Tibial artery (tissue), 4 donors: ENCODE measurements around the gene KRT38.

ENCODE experiments used
- DNase-seq, 2 donors: peaks; one replicate each; pipeline ENCODE4 v3.0.0-alpha.2; 2019
- H3K27ac ChIP-seq, 2 donors: fragments of 200-600 bp; sonication (generic) in 1 of 2; 1 replicate in 1 of 2; 2 replicates in 1 of 2; pipeline ENCODE4 v1.5.1; 2018 to 2019; ENCODE audit warnings: mild to moderate bottlenecking in 1 of 2
- H3K27me3 ChIP-seq, 2 donors: fragments of 200-600 bp; sonication (generic) in 1 of 2; one replicate each; pipeline versions ENCODE4 v1.5.1 to v1.6.0; 2016 to 2019
- H3K36me3 ChIP-seq, 3 donors: fragments of 200-600 bp; sonication (generic) in 2 of 3; one replicate each; pipeline ENCODE4 v1.5.1; 2016 to 2019; ENCODE audit warnings: mild to moderate bottlenecking in 2 of 3
- H3K4me1 ChIP-seq, 4 donors: fragments of 200-600 bp; sonication (generic) in 2 of 4; 1 replicate in 3 of 4; 2 replicates in 1 of 4; pipeline ENCODE4 v1.5.1; 2016 to 2019
- H3K4me3 ChIP-seq, 2 donors: fragments of 200-600 bp; sonication (generic) in 1 of 2; 1 replicate in 1 of 2; 2 replicates in 1 of 2; pipeline ENCODE4 v1.5.1; 2018 to 2019; ENCODE audit warnings: mild to moderate bottlenecking in 2 of 2
- H3K9me3 ChIP-seq, 3 donors: fragments of 200-600 bp; sonication (generic) in 1 of 3; one replicate each; pipeline ENCODE4 v1.5.1; 2016 to 2019
- intact Hi-C: fragments of 100-400 bp; cut with DNase I; formaldehyde crosslinking; loops from one replicate; pipeline ENCODE4 v1.15.0; 2023; ENCODE audit warnings: low total_unique reads
- TF ChIP-seq, protein P1 (sequence below), 2 experiments: fragments of 200-600 bp in 1 of 2; fragments of 450-650 bp in 1 of 2; IDR thresholded peaks; one replicate each; pipeline ENCODE4 v1.5.1; 2017 to 2019; ENCODE audit warnings: antibody characterized with exemption in 2 of 2, mild to moderate bottlenecking in 1 of 2, moderate library complexity in 1 of 2

The KRT38 gene

GRCh38 chr17:41457676-41458075 lies 16.9 kb upstream of the KRT38 start:
- Histone ChIP-seq H3K9me3 (no peaks in the 10 kb centered on the region), H3K27ac (no peak overlapping the region)

DNA sequence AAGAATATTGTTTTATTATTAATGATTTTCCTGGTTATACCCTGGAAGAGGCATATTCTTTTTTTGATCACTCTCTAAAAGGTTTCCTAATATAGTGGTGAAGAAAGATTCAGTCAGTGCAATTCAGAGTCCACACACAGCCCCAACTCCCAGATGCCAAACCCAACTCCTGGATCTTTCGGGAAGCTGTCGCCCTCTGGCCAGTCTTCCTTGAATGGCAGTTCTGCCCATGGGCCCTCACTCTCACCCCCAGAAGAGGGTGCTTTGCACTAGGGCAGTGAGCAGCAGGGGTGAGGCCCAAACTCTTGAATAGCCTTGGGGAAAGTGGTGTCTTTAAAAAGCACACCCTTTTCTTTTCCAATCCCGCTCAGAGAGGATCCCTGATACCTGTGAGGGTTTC lies 15.4 kb upstream of the KRT38 start:
- no peak overlapping the region for H3K4me3 ChIP-seq
- H3K36me3 ChIP-seq, result no peaks in the 10 kb centered on the region
- TF ChIP-seq, protein P1, sequence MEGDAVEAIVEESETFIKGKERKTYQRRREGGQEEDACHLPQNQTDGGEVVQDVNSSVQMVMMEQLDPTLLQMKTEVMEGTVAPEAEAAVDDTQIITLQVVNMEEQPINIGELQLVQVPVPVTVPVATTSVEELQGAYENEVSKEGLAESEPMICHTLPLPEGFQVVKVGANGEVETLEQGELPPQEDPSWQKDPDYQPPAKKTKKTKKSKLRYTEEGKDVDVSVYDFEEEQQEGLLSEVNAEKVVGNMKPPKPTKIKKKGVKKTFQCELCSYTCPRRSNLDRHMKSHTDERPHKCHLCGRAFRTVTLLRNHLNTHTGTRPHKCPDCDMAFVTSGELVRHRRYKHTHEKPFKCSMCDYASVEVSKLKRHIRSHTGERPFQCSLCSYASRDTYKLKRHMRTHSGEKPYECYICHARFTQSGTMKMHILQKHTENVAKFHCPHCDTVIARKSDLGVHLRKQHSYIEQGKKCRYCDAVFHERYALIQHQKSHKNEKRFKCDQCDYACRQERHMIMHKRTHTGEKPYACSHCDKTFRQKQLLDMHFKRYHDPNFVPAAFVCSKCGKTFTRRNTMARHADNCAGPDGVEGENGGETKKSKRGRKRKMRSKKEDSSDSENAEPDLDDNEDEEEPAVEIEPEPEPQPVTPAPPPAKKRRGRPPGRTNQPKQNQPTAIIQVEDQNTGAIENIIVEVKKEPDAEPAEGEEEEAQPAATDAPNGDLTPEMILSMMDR (IDR thresholded peaks at IDR 0.05), result no peak
- intact Hi-C loops, result no loop called here
- H3K4me1 ChIP-seq, result no peaks in the 10 kb centered on the region
- peaks cover 0 to 2% of the 10 kb centered on the region in 2 donors for H3K27me3 ChIP-seq
- DNase-seq, result no peak
- H3K9me3 ChIP-seq, result peaks cover 0 to 10% (median 0%) of the 10 kb centered on the region in 3 donors
- H3K27ac ChIP-seq, result no peak overlapping the region

More at GRCh38 chr17:41457676-41458075, 16.9 kb upstream of the KRT38 start:
- no peak for DNase-seq
- no peaks in the 10 kb centered on the region for H3K4me1 ChIP-seq
- no peak overlapping the region for H3K4me3 ChIP-seq
- H3K36me3 ChIP-seq, result no peaks in the 10 kb centered on the region
- peaks cover 0 to 5% of the 10 kb centered on the region in 2 donors for H3K27me3 ChIP-seq
- intact Hi-C loops, result no loop called here
- TF ChIP-seq, protein P1 (IDR thresholded peaks at IDR 0.05), result no peak

DNA sequence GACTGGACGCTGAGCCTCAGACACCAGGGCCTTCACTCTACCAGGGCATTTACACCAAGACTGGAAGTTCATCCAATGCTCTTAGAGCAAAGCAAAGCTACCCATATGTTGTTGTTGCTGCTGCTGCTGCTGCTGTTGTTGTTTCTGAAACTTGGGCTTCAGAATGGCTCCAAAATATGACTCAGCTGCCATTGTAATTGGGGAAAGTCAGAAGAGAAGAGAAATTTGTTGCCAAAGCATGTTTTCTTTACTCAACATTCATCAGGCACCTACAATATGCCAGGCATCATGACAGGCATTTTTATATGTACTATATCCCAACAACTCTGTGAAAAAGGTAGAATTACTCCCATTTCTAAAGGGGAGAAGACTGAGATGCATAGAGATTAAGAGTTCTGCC lies 14.5 kb upstream of the KRT38 start:
- Histone ChIP-seq H3K27ac (no peak overlapping the region), H3K4me3 (no peak overlapping the region)

GRCh38 chr17:41453066-41453465 lies 12.3 kb upstream of the KRT38 start:
- H3K27ac ChIP-seq, result no peak overlapping the region
- intact Hi-C loops, result no loop called here
- DNase-seq, result no peak
- H3K27me3 ChIP-seq, result peaks cover 0 to 2% of the 10 kb centered on the region in 2 donors
- peaks cover 0 to 10% (median 0%) of the 10 kb centered on the region in 3 donors for H3K9me3 ChIP-seq
- no peak overlapping the region for H3K4me3 ChIP-seq
- H3K4me1 ChIP-seq, result no peaks in the 10 kb centered on the region
- H3K36me3 ChIP-seq, result no peaks in the 10 kb centered on the region
- TF ChIP-seq, protein P1 (IDR thresholded peaks at IDR 0.05), result no peak

More for the DNA sequence above, 14.5 kb upstream of the KRT38 start:
- peaks cover 0 to 2% of the 10 kb centered on the region in 2 donors for H3K27me3 ChIP-seq
- intact Hi-C loops, result no loop called here
- H3K9me3 ChIP-seq, result peaks cover 0 to 10% (median 0%) of the 10 kb centered on the region in 3 donors
- TF ChIP-seq, protein P1 (IDR thresholded peaks at IDR 0.05), result no peak
- H3K4me1 ChIP-seq, result no peaks in the 10 kb centered on the region
- no peak for DNase-seq
- no peaks in the 10 kb centered on the region for H3K36me3 ChIP-seq

- Histone ChIP-seq H3K27ac (no peak overlapping the region), H3K36me3 (no peaks in the 10 kb centered on the region), H3K9me3 (peaks cover 0 to 10% (median 0%) of the 10 kb centered on the region in 3 donors), H3K27me3 (peaks cover 0 to 2% of the 10 kb centered on the region in 2 donors), H3K4me3 (no peak overlapping the region), H3K4me1 (no peaks in the 10 kb centered on the region)
- intact Hi-C loops, result no loop called here
- TF ChIP-seq, protein P1 (IDR thresholded peaks at IDR 0.05), result no peak
- DNase-seq, result no peak
Observed at GRCh38 chr17:41452281-41452680, 11.5 kb upstream of the KRT38 start.
